HG02981 (cell line): ENCODE measurements around the gene GOLGA3.

Experiments used
- ATAC-seq: cut with Tn5 transposase; IDR thresholded peaks from one replicate; pipeline ENCODE4 v1.9.1; 2021; ENCODE audit warnings: mild to moderate bottlenecking, moderate library complexity; ENCODE audit not compliant: unreplicated experiment

The GOLGA3 gene

DNA sequence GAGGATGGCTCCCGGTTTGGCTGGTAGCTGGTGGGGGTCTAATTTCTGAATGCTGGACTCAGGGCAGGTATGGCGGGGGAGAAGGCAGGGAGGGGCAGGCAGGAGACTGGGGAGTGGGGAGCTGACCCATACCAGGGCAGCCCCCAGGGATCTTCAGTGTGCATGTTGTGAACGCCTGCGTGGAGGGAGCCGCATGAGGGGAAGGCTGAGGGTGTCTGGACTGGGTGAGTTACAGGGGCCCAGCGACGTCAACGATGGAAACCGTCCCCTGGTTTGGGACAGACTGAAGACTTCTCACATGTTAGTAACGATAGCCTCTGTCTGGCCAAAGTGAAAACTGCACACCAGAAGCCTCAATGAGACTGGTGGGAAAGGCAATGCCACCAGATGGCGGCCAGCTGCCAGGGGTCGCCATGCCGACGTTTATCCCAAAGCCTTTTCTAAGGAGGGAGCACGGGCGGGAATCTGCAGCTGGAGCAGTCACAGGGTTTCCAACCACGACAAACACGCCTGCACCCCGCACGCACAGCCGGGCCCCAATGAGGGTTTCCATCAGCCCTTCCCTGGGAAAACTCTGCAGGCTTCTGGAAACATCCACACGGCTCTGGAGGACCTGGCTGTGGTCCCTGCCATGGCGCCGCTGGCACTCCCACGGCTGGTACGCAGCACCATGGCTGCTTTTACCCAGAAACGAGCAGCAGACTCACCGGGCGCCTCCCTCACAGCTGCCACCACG, 104.0 kb downstream of the GOLGA3 start:
- ATAC-seq: no peak

DNA sequence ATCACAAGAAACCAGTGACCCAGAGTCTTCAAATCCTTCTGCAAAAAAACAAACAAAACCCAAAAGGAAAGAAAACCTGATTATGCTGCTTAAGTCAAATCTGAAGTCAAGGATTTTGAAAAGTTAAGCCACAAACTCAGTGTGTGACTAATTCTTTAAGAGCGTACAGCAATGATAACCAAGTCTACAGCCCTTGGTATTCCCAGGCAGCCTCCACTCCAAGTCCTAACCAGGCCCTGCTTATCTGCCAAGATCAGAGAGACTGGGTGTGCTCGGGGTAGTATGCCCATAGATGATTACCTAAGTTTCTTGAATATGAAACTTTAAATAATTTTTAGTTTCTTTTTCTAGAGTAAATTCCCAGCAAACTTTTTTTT, 104.9 kb downstream of the GOLGA3 start:
- no peak for ATAC-seq

DNA sequence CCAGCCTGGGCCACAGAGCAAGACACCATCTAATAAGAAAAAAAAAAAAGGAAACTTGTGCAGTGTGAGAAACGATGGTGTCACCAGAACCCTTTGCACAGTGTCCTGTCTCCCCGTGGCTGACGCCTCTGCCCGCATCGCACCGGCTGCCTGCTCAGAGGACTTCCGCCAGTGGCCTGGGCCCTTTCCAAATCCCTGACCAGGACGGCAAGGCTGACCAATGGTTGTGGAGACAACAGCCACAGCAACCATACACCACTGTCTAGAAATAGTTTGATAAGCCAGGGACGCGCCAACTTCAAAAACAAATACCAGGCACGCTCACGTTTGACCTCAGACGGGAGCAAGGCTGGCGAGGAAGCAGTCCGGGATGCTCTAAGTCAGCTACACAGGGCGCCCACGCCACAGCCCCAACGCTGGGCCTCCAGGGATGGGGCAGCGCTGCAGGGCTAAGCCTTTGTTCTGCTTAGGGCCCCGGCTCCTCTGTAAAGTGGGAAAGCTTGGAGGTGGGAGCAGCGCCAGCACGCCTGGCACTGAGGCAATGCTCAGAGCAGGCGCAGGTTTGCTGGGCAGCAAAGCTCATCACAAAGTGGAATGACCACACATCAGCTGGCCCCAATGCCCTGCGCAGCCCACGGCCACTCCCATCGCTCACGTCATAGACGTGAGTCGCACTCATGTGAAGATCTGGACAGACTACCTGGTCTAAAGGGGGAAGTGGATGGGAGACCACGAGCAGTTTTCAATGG, 105.5 kb downstream of the GOLGA3 start:
- no peak for ATAC-seq

DNA sequence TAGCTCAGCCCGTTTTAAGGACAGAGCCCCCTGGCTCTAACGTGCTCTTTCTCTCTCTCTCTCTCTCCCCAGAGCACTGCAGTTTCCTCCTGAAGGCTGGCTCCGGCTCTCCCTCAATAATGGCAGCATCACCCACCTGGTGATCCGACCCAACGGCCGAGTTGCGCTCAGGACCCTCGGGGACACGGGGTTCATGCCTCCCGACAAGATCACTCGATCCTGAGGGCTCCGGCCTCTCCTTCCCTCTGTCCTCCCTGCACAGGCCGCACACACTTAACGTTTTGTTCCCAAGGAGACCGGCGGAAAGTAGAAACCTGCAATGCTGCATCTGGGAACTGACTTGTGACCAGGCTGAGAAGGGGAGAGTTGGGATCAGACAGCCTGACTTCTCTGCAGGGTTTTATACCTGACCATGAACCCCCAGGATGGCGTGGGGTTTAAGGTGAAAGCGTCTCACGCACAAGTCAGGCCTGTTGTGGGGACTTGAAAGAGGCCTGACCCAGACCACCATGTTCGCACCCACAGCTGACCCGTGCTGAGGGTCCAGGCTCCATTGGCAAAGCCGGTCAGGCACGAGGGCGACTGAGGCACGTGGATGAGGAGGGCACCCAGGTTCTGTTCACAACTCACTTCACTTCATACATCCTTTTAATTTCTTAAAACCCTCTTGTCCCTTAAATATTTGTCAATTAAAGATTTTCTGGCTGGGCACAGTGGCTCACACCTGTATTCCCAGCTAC, 107.9 kb downstream of the GOLGA3 start:
- no peak for ATAC-seq

DNA sequence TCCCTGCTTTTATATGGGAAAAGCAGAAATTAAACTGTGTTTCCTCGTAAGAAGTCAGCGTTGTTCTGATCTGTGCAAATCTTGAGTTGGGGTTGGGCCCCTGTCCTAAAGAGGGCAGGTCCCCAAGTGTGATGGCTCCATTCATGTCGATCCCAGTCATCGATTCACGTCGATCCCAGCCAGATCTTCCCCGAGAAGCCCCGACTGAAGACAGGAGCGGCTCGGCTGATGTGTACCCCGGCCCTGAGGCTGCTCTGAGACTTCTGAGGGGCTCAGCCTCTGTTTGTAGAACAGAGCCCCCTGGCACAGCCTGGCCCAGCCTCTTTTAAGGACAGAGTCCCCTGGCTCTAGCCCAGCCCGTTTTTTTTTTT, 108.7 kb downstream of the GOLGA3 start:
- no peak for ATAC-seq

DNA sequence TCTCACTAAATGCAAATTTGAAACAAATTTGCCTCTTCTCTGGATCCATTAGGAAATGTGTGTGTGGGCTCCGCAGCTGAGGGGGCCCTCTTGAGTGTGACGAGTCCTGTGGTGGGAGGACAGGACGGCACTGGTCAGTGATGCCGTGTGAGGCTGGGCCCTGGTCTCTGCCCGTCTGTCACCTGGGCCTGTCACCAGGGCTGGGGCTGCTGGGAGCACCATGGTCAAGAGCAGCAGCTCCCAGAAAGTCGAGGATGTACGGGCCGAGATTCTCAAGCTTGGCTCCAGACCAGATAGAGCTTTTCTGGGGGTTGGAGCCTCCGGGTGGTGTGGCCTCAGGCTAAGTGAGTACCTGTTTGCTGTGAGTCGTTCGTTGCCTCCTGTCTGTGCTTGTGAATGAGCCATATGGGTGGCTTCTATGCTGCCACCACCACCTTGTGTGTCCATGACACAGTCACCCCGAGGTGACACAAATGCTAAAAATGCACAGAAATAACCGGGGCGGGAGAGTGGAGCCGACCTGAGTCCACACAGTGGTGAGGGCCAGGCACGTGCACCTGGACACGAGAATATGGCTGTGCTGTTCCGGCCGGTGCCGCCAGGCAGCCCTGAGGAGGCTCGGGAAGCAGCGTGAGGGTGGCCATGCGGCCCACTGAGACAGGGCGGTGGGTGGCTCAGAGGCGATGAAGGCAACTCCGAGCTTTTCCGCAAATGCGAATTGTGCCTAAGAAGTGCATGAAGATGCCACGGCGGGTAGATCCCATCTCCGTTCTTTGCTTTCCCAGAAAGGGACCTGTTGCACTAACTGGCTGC, 109.3 kb downstream of the GOLGA3 start:
- ATAC-seq: no peak
